IPS-NIHi11 (cell line): ENCODE measurements around the gene TSPAN18.
A peak's percentile ranks its signal among the peaks of the same experiment; 100 is the strongest.

Source experiments
- DNase-seq: peaks from one replicate; pipeline ENCODE4 v3.0.0; 2012; ENCODE audit warnings: mixed read lengths, low spot score

The TSPAN18 gene

DNA sequence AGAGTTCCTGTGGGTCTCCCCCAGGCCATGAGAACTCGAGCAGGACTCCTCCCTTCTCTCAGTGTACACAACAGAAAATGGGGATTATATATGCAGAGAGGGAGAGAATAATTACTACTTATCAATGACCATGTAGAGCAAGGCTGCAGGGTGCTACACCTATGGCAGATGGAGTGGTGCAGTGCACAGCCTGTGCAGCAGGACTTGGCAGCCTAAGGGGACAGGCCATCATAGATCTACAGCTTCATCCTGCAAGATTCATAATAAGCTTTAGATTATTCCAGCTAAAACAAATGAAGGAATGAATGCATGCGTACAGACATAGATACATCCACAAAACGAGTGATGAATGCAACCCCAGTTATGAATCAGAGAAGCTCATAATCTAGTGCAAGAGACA is 232.3 kb downstream of the TSPAN18 start:
- DNase-seq, result no peak

DNA sequence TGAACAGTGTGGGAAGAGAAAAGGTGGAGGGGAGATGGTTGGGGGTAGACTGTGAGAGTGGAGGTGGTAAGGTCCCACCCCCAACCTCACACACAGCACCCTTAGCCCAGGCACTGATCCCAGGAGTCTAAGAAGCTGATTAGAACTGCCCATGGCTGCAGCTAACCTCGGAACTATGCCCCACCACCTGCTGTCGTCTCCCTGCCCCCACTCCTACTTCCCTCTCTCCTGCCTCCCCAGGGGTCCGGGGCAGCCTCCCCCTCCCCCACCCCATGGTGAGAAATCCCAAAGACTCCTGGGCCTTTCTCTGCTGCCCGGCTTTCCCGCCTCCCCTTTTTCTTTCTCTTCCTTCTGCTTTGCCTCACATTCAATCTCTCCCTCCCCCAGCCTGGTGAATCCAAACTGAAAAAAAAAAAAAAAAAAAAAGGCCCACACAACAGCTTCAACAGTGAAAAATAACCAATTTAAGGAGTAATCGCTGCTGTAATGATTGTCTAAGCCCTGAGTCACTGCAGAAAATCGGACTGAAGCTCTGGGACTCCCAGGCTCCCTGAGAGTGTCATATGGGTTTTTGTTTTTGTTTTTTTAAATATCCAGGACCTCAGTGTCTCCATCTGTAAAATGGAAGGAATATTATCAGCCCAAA is 233.6 kb downstream of the TSPAN18 start:
- no peak for DNase-seq

DNA sequence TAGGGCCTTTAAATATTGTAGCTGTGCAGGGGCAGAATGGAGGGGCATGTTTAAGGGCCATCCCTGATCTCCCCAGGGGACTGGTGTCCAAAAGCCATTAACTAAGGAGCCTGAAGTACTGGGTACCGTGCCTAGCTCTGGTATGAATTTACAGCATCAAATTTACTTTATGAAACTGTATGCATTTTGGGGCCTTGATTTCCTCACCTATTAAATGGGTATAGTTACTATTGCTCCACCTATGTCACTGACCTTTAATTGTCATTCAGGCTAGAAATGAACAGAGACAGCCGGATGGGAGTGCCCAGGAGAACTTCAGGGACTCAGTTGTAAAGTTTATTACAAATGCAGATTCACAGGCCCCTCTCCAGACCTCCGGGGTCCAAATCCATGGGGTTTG is 235.7 kb downstream of the TSPAN18 start:
- DNase-seq, result no peak

DNA sequence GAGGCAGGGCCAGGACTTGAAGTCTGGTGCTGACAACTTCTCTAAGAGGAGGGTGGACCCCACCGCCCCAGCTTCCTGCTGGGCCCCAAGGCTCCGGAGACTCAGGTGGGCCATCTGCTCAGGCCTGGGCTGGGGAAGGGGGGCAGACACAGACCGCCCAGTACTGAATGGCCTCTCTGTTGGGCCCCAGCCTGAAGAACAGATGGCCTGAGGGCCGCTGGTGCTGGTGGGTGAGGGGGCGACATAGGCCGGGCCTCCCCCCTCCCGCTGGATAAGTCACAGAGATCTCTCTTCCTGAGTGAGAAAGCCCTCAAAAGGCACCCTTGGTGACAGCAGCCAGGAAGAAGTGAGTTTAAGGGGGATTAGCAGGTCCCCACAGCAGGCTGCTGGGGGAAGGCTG is 236.4 kb downstream of the TSPAN18 start:
- no peak for DNase-seq

DNA sequence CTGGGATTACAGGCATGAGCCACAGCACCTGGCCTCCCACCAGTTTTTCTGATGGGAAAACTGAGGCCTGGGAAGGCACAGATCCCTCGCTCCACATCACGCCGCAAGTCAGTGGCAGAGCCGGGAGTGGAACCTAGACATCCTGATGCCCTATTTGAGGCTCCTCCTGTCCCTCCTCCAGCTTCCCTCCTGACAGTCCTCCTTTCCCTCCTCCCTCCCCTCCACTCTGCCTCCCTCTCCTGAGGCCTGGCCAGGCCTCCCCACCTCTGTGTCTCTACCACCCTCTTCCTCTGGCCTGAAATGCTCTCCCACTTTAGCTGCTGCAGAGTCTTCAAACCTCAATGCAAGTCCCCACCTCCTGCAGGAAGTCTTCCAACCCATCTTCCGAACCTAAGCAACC is 237.2 kb downstream of the TSPAN18 start:
- no peak for DNase-seq

DNA sequence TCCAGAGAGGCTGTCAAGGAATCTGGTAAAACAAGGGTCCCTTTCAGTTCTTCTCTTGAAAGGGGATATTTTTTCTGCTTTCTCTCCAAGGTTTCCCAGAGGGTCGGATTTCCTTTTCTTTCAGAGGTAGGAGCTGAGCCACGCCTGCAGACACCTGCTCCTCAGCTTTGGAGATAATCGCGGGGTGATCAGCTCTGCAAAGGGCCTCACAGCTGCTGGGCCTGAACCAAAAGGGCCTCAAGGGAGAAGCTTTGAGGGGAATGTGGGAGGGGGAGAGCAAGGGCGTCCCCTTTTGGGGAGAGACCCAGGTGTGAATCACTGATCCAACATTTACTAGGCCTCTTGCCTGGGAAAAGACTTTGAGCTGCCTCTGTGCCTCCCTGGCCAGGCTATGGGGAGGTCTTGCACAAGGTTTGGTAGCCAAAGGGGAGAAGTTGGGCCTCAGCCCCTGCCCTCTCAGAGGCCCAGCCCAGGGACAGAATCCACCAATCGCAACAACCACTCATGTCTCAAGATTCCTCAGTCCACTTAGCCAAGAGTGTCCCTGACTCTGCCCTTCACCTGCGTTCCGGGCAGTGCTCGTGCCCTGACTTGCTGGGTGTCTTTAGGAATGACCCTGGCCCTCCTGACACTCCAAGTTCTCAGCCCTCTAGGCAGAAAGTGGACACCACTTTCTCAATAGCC is 237.9 kb downstream of the TSPAN18 start:
- DNase-seq, result no peak

DNA sequence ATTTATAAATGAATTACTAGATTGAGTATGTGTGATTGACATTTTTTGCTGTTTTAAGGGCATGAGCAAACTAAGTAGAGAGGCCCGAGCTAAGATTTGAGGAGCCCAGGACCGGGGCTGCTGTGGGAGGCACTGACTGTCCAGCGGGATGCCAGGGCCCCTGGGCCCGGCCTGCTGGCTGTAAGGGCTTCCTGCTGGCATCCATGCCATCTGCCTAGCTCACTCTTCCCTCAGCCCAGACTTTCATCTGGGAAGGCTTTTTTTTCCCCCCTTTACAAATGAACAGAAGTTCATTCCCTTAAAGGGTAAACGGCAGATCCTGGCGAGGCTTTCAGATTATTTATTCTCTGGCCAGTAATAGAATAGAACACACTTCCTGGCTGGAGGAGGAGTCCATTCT is 239.9 kb downstream of the TSPAN18 start:
- no peak for DNase-seq

DNA sequence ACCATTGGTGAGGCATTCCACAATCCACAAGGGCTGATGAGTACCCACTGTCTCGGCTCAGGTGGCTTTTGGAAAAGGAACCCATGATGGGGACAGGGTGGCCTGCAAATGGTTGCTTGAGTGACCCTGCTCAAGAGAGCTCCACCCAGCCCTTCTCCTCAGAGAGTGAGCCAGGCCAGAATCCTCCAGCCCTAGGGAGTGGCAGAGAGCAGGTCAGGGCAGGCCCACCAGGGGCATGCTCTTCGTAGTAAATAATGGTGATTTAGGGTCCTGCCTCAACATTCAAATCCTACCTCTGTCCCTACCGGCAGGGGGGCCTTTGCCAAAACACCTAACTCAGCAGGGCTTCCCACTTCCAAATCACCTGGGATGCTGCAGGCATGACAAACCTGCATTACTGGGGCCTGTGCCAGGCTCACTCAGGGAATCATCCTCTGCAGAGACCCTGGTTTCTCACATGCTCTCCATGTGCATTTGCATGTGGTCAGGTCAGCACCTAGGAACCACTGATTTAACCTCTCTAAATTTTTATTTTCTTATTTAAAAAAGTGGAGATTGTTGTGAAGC is 241.3 kb downstream of the TSPAN18 start:
- DNase-seq, result no peak

DNA sequence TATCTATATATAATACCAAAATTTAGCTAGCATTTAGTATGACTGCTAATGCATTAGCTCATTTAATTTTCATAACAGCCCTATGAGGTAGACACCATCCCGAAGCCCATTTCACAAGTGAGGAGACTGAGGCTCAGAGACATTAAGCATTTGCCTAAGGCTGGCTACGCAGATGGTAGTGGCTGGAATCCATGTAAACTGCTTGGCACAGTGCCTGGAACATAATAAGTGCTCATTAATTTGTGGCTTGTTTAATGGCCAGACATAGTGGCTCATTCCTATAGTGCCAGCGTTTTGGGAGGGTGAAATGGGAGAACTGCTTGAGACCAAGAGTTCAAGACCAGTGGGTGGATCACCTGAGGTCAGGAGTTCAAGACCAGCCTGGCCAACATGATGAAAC is 241.7 kb downstream of the TSPAN18 start:
- no peak for DNase-seq

DNA sequence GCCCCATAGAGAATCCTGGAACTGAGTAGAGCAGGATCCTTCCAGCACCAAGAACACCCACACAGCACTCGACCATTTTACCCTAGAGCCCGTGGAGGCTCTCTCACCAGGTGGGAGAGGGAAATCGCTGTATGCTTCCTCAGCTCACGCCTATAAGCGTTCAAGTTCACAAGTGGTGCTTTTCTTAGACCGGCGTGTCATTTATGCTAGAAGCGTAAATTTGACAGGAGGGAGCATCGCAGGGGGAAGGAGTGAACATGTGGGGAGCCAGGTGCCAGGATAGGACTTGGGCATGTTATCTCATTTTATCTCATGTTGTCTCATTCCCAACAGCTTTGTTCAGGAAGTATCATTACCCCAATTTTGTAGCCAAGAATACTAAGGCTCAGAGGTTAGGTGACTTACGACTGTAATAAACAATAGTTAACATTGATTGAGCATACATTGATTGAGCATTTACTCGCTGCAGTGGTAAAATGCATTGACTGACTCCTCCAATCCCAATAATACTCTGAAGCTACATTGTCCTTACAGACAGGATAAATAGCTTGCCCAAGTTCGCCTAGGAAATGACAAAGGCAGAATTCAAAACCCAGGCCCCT is 243.0 kb downstream of the TSPAN18 start:
- no peak for DNase-seq

DNA sequence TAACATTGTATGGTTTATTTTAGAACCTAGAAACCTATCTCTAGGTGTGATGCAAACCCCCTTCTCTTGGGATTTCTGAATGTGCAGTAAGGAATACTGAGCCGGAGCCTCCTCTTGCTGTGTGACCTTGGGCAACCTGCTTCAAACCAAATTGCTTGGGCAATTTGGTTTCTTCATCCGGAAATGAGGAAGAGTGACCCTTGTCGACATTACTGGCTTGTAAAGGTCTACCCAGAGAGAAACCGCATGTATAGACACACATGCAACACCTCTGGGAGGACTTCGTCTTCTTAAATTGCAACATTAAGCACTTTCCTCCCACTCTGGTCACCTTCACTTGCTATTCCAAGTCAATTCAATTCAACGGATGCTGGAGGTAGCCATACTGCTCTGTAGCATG is 243.5 kb downstream of the TSPAN18 start:
- no peak for DNase-seq

DNA sequence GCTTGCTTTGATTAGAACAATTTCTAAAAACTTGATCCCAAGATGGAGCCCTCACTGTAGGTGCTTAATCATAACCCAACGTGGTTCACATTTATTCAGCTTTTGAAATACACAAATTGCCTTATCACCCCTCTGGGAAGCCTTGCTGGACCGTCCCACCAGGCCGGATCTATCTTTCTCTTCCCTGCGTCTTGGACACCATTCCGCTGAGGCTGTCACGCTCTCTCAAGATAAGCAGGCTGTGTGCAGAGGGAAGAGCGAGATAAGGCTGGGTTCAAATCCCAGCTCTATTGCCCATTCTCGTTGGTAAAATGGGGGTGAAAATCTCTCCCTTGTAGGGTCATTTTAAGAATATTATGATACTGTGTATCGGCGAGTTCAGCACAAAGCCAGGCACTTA is 244.4 kb downstream of the TSPAN18 start:
- DNase-seq, result no peak

DNA sequence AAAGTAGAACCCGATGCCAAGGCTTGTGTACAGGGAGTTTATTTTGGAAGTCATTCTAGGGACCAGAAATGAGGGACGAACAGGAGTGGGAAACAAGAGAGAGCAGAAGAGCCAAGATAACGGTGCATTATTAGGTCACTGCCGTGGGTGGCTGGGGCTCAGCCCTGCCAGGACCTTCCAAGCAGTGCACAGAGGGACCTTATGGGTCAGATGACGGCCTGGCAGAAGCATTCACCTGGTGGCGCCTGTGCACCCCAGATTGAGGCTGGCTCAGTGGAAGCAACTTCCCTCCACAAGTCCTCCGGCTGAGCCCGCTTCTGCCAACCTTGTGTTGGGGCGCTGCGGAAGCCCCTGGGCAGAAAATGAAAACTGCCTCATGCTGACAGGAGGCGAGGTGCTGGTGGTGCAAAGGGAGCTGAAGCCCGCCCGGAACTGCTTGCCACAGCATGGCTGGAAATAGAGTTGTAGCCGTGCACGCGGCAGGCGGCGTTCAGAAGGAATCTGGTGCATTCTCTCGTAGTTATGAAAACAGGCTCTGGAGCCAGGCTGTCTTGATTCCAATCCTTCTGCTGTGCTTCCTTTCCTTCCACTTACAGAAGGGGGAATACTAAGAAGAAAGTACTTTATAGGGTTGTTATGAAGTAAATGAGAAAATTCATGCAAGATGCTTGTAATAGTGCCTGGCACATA is 246.1 kb downstream of the TSPAN18 start:
- DNase-seq, result no peak

DNA sequence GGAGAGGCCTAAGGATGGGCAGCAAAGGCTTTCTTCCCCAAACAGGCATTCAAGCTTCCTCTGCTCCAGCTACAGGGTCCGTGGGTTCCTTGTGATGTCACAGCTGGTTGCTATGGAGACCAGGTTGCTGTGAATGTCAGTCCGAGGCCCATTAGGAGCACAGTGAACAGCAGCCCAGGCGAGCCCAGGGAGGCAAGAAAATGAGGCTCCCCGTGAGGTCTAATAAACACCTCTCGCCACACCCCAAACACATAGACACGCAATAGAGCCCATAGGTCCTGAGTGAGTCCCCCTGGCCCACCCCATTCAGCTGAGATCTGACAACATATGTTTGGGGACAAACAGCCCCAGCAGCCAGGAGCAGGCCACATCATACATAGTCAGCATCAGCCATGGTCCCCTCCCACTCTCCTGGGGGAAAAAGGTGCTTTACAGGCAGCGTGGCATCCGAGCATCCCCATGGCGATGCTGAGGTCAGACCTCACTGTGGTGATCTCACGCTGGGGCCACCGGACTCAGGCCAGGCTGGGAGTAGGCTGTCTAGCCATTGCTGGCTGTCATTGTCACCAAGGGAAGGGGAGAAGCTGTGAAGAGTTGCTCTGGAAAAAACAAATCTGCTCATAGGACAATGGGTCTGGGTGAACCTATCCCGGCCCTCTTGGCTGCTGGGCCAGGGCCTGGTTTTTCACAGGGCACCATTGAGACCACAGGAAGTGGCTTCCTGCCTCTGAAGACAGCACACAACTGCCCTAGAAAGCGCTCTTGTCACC is 247.1 kb downstream of the TSPAN18 start:
- DNase-seq, result no peak

DNA sequence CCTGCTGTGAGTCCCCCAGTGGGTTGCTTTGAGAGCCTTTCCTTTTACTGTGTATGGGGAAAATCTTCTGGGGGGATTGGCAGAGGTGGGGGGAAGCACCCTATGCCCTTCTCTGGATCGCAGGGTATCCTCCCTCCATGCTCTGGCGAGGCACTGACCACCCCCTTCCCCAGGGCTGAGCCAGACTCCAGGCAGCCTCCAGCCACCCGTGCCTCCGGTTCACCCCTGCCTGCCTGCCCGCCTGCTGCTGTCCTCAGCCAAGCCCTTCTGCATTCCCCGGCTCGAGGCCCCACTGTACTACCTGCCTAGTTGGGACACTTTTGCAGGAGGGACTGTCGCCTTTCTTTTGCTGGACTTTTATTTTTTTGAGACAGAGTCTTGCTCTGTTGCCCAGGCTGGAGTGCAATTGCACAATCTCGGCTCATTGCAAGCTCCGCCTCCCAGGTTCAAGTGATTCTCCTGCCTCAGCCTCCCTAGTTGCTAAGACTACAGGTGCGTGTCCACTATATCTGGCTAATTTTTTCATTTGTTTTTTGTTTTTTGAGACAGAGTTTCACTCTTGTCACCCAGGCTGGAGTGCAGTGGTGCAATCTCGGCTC is 247.7 kb downstream of the TSPAN18 start:
- no peak for DNase-seq

DNA sequence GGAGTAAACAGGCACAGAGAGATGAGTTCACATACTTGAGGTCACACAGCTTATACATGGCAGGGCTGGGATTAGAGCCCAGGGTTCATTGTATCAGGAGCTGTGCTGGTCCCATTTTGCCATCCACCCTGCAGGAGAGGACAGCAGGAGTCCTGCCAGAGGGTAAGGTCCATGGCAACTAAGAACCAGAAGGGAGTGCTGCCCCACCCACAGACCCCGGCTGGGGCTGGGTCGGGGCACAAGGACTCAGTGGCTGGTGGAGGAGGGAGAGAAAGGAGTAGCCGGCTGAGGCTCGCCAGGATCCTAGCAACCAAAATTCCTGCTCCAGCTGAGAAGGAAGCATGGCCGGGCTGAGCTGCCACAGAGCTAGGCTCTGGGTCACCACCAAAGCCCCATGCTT is 249.8 kb downstream of the TSPAN18 start:
- DNase-seq, result no peak

DNA sequence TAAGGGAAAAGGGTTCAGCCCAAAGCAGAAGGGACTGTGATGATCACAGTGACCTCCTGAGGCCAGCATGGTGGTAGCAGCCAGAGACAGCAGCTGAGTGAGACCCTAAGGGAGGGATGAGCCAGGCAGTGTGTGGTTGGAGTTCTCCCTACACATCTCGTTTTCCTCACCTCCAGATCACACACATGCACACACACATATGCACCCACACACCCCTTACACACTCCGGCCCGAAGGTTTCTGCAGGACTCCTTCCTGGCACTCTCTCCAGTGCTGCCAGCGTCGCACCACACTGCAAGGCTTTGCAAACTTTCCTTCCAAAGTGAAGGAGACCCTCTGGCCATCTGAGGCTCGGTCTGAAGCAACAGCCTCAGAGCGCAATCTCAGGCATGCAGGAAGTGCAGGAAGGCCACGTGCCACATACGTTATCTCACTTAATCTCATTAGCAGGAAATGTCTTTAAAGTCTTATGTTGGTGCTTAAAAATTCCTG is 250.8 kb downstream of the TSPAN18 start:
- DNase-seq, result peak; percentile 60

DNA sequence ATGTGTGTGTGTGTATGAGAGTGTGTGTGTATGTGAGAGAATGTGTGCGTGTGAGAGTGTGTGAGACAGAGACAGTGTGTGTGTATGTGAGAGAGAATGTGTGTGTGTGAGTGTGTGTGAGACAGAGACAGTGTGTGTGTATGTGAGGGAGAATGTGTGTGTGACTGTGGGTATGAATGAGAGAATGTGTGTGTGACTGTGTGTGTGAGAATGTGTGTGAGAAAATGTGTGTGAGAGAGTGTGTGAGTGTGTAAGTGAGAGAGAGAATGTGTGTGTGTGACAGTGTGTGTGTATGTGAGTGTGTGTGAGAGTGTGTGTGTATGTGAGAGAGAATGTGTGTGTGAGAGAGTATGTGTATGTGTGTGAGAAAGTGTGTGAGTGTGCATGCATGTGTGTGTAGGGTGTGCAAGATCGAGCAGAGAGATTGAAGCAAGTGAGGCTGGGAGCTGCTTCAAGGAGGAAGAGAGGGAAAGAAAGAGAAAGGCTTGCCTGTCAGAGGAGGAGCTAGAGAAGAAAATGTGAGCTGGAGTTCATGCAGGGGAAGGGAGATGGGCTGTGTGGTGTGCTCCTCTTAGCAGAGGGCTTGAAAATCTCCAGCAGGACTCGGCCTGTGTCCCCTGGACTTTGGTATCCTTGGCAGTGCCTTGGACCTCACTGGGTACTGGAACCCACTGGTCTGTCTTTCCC is 251.7 kb downstream of the TSPAN18 start:
- DNase-seq, result no peak

DNA sequence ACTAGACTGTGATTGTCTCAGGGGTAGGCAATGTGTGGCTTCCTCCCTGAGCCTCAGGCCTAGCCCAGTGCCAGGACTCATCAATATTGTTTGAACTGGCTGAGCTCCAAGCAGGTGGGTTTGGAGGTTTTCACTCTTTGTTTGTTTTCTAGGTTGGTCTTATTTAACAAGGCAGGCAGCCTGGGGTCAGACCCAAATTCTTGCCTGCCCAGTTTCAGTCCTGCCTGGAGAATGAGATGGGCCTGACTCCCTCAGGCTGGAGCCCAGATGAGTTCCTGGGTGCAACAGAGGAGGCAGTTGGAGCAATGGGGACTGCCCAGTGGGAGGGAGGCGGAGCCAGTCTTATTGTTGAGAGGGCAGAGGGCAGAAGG is 252.2 kb downstream of the TSPAN18 start:
- DNase-seq, result no peak

DNA sequence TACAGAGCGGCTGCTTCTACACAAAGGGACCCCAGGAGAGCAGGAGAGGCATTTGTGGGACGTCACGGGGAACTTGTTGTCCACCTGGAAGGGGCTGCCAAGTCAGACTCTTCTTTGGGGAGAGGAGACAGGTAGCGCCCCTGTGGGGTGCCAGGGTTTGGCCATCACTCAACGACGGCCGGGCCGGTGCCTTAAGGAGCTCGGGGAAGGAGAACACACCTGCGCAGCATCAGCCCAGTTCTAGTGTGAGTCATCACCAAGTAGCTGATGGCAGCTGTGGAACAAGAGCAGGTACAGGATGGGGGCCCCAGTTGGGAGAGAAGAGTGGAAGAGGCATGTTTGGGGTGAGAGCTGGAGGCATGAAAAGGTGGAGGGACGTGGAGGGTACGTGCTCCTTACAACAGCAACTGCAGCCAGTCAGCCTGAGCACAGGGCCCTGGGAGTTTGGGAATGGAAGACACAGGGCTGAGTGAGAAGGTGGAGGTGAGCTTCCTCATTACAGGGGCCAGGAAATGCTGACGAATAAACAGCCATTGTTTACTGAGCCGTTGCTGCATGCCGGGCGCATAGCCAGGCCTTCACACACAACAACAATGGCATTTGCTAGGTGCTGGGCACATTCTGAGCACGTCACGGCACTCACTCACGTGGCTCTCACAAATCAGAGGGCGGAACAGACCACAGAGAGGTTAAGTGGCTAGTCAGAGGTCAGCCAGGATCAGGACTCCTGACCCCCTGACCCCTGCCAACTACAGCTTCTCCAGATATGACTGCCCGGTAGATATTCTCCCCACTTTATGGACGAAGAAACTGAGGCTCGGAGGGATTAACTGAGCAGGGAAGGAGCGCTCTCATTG is 253.0 kb downstream of the TSPAN18 start:
- DNase-seq, result peak; percentile 66
